ENCODE measurements around the gene CCDC187. TPM values are rescaled to one million over a fixed set of nuclear protein-coding genes. Genes with fewer than 3 reads are reported as not detected.

Gene CCDC187
- total and polyA plus RNA-seq, 2 of the 4 experiments (the other 2 are of a cell fraction): not detected

- Histone ChIP-seq H3K27me3 (ENCODE audit: control insufficient read depth, insufficient read depth, low read length) (no peaks in the 10 kb centered on the region), H3K9me3 (ENCODE audit: control insufficient read depth, insufficient read depth, low read length) (no peaks in the 10 kb centered on the region), H3K18ac (ENCODE audit: low read depth, low read length) (no peak overlapping the region), H3K79me1 (ENCODE audit: low read depth in 1 of 2, low read length in 2 of 2) (peaks cover 16 to 52% of the 10 kb centered on the region in 2 experiments), H4K8ac (ENCODE audit: low read depth in 2 of 2, low read length in 2 of 2) (no peak overlapping the region), H3K14ac (replicated peaks; ENCODE audit: low read depth, low read length) (no peak overlapping the region), H2BK15ac (ENCODE audit: low read depth, low read length) (no peak overlapping the region), H3K4me2 (ENCODE audit: low read depth, low read length) (no peak overlapping the region), H3K23ac (ENCODE audit: low read depth, low read length) (no peak overlapping the region), H4K20me1 (ENCODE audit: insufficient read depth, low read length) (peaks cover 45% of the 10 kb centered on the region), H3K9ac (ENCODE audit: low read depth, low read length) (no peak overlapping the region), H3K56ac (ENCODE audit: extremely low read depth, insufficient read depth, low read length) (no peak overlapping the region), H2BK120ac (ENCODE audit: low read depth, low read length) (no peak overlapping the region), H3K27ac (ENCODE audit: insufficient read depth, low read length) (no peak overlapping the region), H2BK20ac (ENCODE audit: low read depth, low read length) (no peak overlapping the region), H2AK5ac (ENCODE audit: low read depth, low read length) (no peak overlapping the region), H2BK5ac (ENCODE audit: low read depth, low read length, poor library complexity, severe bottlenecking) (no peak overlapping the region), H3K9me1 (ENCODE audit: insufficient read depth, low read length) (peaks cover 11% of the 10 kb centered on the region), H2AK9ac (replicated peaks; ENCODE audit: low read depth, low read length, poor library complexity) (no peak overlapping the region), H3K36me3 (ENCODE audit: control insufficient read depth, insufficient read depth, low read length) (peaks cover 8% of the 10 kb centered on the region; the same call in 1 of the 2 replicates), H3K4me3 (ENCODE audit: insufficient read depth, low read depth, low read length) (no peak overlapping the region), H4K5ac (ENCODE audit: low read depth, low read length) (no peak overlapping the region), H3K4ac (ENCODE audit: low read depth, low read length) (no peak overlapping the region), H3K4me1 (ENCODE audit: control insufficient read depth, insufficient read depth, low read length) (peaks cover under 1% of the 10 kb centered on the region; the same call in 1 of the 2 replicates), H2AFZ (replicated peaks; ENCODE audit: low read length, poor library complexity) (no peak overlapping the region), H4K91ac (ENCODE audit: insufficient read depth, low read depth, low read length) (no peak overlapping the region)
- no peak for DNase-seq
- intact Hi-C loops (cut with micrococcal nuclease): no loop called here
- WGBS, 2 experiments (ENCODE audit: extremely low coverage in 2 of 2, insufficient read length in 1 of 2): 93% methylated on average over 11 of the region's 25 CpGs; no CpG with 5 or more reads in 1 of the 2 experiments
- dilution Hi-C loops (cut with HindIII; ENCODE audit: low sequenced_read_pairs, unreplicated experiment): no loop called here
- ChIA-PET POLR2A (ENCODE audit: unreplicated experiment) (no interaction called here), CTCF (no interaction called here)
- TF ChIP-seq NFE2L2 (IDR thresholded peaks at IDR 0.05; ENCODE audit: low read depth, low read length): no peak
- no peak for TF ChIP-seq SMC3 (IDR thresholded peaks at IDR 0.05; ENCODE audit: low read depth, low read length)
- TF ChIP-seq RFX5 (IDR thresholded peaks at IDR 0.05; ENCODE audit: low read depth, low read length): no peak
- no peak for TF ChIP-seq RCOR1 (IDR thresholded peaks at IDR 0.05; ENCODE audit: insufficient replicate concordance, low read length)
- no TSS peak for BruUV-seq (replicated peaks)
- in situ Hi-C loops (cut with MboI; ENCODE audit: low sequenced_read_pairs): no loop called here
- no peak for ATAC-seq (ENCODE audit: low read depth)
Measured at GRCh38 chr9:136239135-136239982, 64.5 kb downstream of the CCDC187 start.
